HUES6 (cell line): ENCODE data around the gene CARD6.

Experiments
- H3K27ac ChIP-seq: 2 replicates; pipeline ENCODE4 v1.7.0; 2013; ENCODE audit warnings: low read depth, mild to moderate bottlenecking, low read length, inconsistent platforms
- H3K27me3 ChIP-seq: 2 replicates; pipeline ENCODE4 v1.6.1; 2013; ENCODE audit warnings: low read length; ENCODE audit not compliant: control insufficient read depth, insufficient read depth
- H3K36me3 ChIP-seq: 2 replicates; pipeline ENCODE4 v1.6.1; 2013; ENCODE audit warnings: low read length; ENCODE audit not compliant: control insufficient read depth, insufficient read depth
- H3K4me1 ChIP-seq: 2 replicates; pipeline ENCODE4 v1.6.1; 2013; ENCODE audit warnings: low read length; ENCODE audit not compliant: control insufficient read depth, insufficient read depth
- H3K4me3 ChIP-seq: 2 replicates; pipeline ENCODE4 v1.5.1; 2013; ENCODE audit warnings: low read depth, low read length
- H3K9ac ChIP-seq: one replicate; pipeline ENCODE4 v1.6.1; 2013; ENCODE audit warnings: mild to moderate bottlenecking, low read length
- H3K9me3 ChIP-seq: 2 replicates; pipeline ENCODE4 v1.6.1; 2013; ENCODE audit warnings: low read depth, low read length; ENCODE audit not compliant: control insufficient read depth, insufficient read depth

Gene CARD6

DNA sequence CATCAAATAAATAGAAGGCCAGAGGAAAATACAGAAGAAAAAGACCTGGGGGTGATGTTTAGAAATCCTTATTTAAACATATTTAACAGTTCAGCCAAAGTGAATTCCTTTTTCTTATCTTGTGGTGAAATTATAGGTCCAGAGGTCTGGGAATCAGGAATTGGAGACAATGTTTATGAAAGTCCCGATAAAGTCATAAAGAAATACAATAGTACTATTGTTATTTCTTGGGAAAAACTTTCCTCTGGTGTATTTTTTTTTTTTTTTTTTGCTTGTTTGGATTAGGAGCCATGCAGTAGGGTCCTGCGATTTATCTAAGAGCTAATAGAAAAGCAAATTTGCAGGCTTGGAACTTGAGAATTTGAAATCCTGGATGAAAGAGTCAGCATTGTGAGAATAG is 68.6 kb downstream of the CARD6 start:
- H3K4me3 ChIP-seq = no peak overlapping the region
- H3K4me1 ChIP-seq = peaks cover 3% of the 10 kb centered on the region; the same call in 1 of the 2 replicates
- no peaks in the 10 kb centered on the region for H3K9me3 ChIP-seq
- H3K27me3 ChIP-seq = no peaks in the 10 kb centered on the region
- H3K9ac ChIP-seq = no peak overlapping the region
- no peaks in the 10 kb centered on the region for H3K36me3 ChIP-seq
- no peak overlapping the region for H3K27ac ChIP-seq
